GM18499 (cell line): ENCODE measurements around the gene IMP4.
"Not testable (repeated sequence)": the region's sequence is repeated elsewhere in the genome, so short reads cannot be mapped to it uniquely, and the experiment has no call there.

Source experiments
- ATAC-seq: cut with Tn5 transposase; IDR thresholded peaks from one replicate; pipeline ENCODE4 v1.9.1; 2021; ENCODE audit warnings: moderate number of reproducible peaks; ENCODE audit not compliant: insufficient read depth, unreplicated experiment

IMP4 gene

GRCh38 chr2:130342533-130343275 is at the start of gene IMP4:
Gene IMP4, plus strand, starts transcription at chr2:130342897. Its CDS starts 36 bp downstream, at chr2:130342933.
- ATAC-seq: peak; percentile 79

- ATAC-seq: no peak
These were observed 42.3 kb upstream of the IMP4 start for GRCh38 chr2:130300258-130300969.

GRCh38 chr2:130300970-130301348 is 41.7 kb upstream of the IMP4 start:
- no peak for ATAC-seq

GRCh38 chr2:130302164-130302886 is 40.4 kb upstream of the IMP4 start:
- ATAC-seq: no peak

- peak; percentile 66 for ATAC-seq
These were observed 39.5 kb upstream of the IMP4 start for GRCh38 chr2:130303169-130303568.

- ATAC-seq: no peak
These were observed 38.0 kb upstream of the IMP4 start for GRCh38 chr2:130304726-130305125.

GRCh38 chr2:130307850-130308249 is 34.8 kb upstream of the IMP4 start:
- ATAC-seq: no peak

- no peak for ATAC-seq
These were observed 31.8 kb upstream of the IMP4 start for GRCh38 chr2:130310881-130311280.

- ATAC-seq: no peak
These were observed 28.8 kb upstream of the IMP4 start for GRCh38 chr2:130313812-130314334.

GRCh38 chr2:130314377-130314776 is 28.3 kb upstream of the IMP4 start:
- ATAC-seq: no peak

- ATAC-seq: no peak
These were observed 26.1 kb upstream of the IMP4 start for GRCh38 chr2:130316596-130316995.

- no peak for ATAC-seq
These were observed 23.8 kb upstream of the IMP4 start for GRCh38 chr2:130318906-130319305.

- no peak for ATAC-seq
These were observed 23.2 kb upstream of the IMP4 start for GRCh38 chr2:130319536-130319935.

GRCh38 chr2:130327703-130328527 is 14.8 kb upstream of the IMP4 start:
- ATAC-seq: no peak

GRCh38 chr2:130328710-130329109 is 14.0 kb upstream of the IMP4 start:
- no peak for ATAC-seq

GRCh38 chr2:130332271-130333073 is 10.2 kb upstream of the IMP4 start:
- peak; percentile 53 for ATAC-seq

GRCh38 chr2:130333253-130333652 is 9.4 kb upstream of the IMP4 start:
- not testable (repeated sequence) for ATAC-seq

- no peak for ATAC-seq
These were observed 8.7 kb upstream of the IMP4 start for GRCh38 chr2:130334026-130334425.

- ATAC-seq: no peak
These were observed 7.5 kb upstream of the IMP4 start for GRCh38 chr2:130335226-130335625.
